HG03097 (cell line): ENCODE results near the gene FANCE.

Experiments used
- ATAC-seq: cut with Tn5 transposase; IDR thresholded peaks from one replicate; pipeline ENCODE4 v1.9.1; 2021; ENCODE audit not compliant: unreplicated experiment, low FRiP score

FANCE gene

GRCh38 chr6:35452183-35453090, at the start of gene FANCE:
FANCE (plus strand) TSS chr6:35452338; CDS start chr6:35452546, 208 bp downstream.
- ATAC-seq: peak; percentile 85

GRCh38 chr6:35402856-35403191, 49.3 kb upstream of the FANCE start:
- no peak for ATAC-seq

DNA sequence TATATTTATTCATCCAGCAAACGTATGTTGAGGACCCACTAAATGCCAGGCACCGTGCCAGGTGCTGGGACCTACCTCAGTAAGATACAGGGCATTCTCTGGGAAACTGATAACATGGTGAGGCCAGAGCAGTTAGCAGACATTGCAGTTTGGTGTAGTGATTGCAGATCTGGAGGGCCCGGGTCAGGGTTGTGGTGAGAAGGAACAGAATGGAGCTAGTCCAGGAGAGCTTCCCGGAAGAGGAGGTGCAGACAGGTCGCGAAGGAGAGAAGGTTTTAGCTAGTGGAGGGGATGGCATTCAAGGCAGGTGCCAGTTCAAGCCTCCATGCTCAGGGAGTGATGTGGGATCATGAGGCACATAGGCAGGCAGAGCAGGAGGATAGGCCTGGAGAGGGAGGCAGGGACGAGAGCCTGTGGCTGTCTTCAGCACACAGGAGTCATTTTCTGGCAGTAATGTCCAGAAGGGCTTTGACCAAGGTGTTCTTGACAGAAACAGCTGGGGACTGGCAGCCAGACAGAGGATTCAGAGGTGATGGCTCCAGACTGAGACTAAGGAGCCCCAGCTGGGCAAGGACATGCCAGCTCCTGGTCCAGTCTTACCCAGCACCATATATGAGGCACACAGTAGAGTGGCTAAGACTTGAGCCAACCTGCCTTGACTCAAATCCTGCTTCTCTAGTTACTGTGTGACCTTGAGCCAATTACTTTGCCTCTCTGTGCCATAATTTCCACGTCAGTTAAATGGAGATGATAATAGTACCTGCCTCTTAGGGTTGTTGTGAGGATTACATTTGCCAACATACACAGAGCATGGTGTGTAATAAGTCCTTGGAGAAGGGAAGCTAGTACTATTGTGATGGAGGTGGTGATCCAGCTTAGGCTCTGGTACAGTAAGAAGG, 48.3 kb upstream of the FANCE start:
- no peak for ATAC-seq

DNA sequence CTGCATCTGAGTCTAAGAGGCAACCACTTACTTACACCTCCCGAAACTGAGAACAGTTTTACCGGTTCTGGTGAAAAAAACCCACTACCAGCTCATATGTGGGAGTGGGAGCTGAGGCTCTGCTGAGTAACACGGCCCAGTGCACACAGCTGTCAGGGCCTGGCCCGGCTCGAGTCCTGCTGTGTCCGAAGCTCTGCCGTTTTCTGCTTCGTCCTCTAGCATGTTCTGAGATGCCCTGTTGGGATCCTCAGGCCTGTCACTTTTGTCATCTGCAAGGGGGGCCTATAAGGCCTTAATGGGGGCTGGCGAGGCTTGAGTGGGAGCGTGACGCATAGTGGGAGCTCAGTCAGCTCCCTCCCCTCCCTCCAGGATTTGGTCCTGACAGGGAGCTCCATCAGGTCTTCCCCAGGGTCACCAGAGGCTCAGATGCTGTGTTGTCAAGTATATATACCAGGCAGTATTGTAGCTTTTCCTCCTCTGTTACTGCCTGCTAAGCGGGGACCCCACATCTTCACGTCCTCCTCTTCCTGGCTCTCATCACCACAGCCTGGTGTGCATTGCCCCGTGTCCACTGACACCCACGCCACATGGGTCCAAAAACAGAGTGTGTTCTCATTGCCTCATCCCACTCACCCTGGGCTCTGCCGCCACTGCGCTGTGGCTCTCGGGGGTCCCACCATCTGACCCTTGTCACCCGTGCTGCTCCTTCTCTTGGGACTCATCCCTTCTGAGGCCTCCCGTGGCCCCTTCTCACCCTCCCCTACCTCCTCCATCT, 45.2 kb upstream of the FANCE start:
- ATAC-seq: no peak

DNA sequence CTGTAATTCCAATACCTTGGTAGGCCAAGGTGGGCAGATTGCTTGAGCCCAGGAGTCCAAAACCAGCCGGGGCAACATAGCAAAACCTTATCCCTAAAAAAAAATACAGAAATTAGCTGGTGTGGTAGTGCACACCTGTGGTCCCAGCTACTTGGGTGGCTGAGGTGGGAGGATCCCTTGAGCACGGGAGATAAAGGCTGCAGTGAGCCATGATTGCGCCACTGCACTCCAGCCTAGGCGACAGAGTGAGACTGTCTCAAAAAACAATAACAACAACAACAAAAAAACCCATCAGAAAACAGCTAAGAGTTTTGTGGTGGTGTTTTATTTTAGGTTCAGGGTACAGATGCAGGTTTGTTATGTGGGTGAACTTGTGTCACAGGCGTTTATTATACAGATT, 42.9 kb upstream of the FANCE start:
- ATAC-seq: no peak

GRCh38 chr6:35410131-35410530, 42.0 kb upstream of the FANCE start:
- no peak for ATAC-seq

- no peak for ATAC-seq
Measured at GRCh38 chr6:35411066-35411465, 41.1 kb upstream of the FANCE start.

- no peak for ATAC-seq
Measured at GRCh38 chr6:35412102-35412501, 40.0 kb upstream of the FANCE start.

- no peak for ATAC-seq
Measured at GRCh38 chr6:35413911-35414310, 38.2 kb upstream of the FANCE start.

- no peak for ATAC-seq
Measured at GRCh38 chr6:35415065-35415891, 36.9 kb upstream of the FANCE start.

DNA sequence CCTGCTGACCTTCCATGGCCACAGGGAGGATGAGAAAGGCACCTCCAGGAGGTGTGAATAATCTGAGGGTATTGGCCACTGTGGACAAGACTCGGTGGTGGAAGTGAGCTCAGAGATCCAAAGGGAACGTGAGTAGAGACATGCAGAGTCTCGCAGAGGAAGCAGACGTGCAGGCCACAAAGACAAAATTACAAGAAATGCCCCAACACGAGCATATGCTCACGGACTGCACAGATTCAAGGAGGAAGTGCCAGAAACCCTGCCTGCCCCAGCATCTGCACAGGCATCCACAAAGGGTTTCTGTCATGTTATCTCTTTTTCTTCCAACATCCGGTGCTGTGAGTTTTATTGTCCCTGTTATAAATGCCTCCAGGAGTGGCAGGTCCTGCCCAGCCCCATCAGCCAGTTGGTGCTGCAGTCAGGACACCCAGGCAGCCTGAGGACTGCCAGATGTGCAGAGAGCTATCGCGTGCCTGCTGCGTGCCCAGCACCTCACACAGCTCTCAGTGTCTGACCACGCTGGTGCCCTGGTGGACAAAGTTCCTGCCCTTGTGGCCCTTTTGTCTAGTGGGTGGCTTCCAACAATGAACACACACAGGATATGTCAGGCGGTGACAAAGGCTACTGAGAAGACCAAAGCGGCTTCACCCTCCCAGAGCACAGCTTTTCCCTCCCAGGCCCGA, 34.0 kb upstream of the FANCE start:
- ATAC-seq: no peak

DNA sequence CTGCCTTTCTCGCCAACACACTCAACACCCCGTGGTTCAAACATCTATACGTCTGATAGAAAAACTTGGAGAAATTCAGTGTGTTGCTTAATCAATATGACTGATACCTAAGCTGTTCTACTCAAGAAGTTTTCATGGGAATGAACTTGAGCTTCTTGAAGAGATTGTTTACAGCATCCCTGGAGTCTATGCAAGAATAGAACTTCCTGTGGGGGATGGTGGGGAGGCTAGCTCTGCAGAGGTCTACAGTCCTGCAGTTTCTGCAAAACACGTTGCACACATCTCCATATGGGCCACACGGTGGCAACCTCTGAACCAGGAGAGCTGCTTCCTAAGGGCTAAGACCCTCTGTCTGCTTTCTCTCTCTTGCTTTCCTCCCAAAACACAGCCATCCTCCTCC, 32.7 kb upstream of the FANCE start:
- ATAC-seq: no peak

DNA sequence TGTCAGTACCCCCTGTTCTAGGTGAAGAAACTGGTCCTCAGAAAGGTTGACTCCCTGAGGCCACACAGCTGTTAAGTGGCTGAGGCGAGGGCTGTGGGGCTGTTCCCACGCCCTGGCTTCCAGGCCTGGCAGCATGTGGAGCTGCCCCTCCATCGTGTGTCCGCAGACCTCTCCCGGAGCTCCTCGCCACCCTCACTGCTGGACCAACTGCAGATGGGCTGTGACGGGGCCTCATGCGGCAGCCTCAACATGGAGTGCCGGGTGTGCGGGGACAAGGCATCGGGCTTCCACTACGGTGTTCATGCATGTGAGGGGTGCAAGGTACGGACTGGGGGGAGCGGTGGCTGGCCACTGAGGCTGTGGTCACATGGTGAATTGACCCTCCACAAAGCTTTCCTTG, 32.2 kb upstream of the FANCE start:
- no peak for ATAC-seq

- no peak for ATAC-seq
Measured at GRCh38 chr6:35425284-35425683, 26.9 kb upstream of the FANCE start.

- no peak for ATAC-seq
Measured at GRCh38 chr6:35426074-35426473, 26.1 kb upstream of the FANCE start.

DNA sequence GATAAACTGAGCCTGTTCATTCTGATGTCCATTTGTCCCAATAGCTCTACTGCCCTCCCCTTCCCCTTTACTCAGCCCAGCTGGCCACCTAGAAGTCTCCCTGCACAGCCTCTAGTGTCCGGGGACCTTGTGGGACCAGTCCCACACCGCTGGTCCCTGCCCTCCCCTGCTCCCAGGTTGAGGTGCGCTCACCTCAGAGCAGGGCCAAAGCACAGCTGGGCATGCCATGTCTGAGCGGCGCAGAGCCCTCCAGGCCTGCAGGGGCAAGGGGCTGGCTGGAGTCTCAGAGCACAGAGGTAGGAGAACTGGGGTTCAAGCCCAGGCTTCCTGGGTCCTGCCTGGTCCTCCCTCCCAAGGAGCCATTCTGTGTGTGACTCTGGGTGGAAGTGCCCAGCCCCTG, 24.7 kb upstream of the FANCE start:
- no peak for ATAC-seq

- no peak for ATAC-seq
Measured at GRCh38 chr6:35427851-35428321, 24.3 kb upstream of the FANCE start.

- ATAC-seq: no peak
Measured at GRCh38 chr6:35428421-35429149, 23.6 kb upstream of the FANCE start.

DNA sequence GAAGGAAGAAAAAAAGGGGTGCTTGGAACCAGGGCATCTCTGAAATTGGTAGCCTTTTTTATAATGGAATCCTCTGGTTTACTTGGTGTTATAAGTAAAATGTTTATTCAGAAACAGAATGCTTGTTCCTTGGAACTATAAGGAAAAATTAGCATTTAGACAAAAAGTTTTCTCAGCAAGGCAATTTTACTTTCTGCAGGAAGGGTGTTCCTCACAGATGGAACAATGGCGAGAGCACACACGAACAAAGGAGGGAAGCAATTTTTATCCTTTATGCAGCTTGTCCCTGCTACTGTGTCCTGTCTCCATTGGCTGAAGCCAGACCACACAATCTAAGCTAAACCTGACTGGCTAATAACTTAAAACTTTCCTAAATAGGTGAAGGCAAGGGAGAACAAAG, 22.7 kb upstream of the FANCE start:
- no peak for ATAC-seq
